NCI-H1694 treated with DMSO at 0.1 percent for 48 hours (cell line): ENCODE data around the gene PHACTR3.

ENCODE experiments used
- DNase-seq: peaks from one replicate; lab custom pipeline; 2025; lab: John Stamatoyannopoulos, UW

Gene PHACTR3

GRCh38 chr20:59697068-59697467, 92.7 kb downstream of the PHACTR3 start:
- no peak for DNase-seq

GRCh38 chr20:59698598-59698997, 94.3 kb downstream of the PHACTR3 start:
- DNase-seq: no peak

- DNase-seq: no peak
These were observed 96.9 kb downstream of the PHACTR3 start for GRCh38 chr20:59701236-59701635.

GRCh38 chr20:59703046-59703445, 98.7 kb downstream of the PHACTR3 start:
- DNase-seq: no peak

GRCh38 chr20:59705651-59706399, 101.5 kb downstream of the PHACTR3 start:
- DNase-seq: no peak

- no peak for DNase-seq
These were observed 102.0 kb downstream of the PHACTR3 start for GRCh38 chr20:59706400-59706693.

GRCh38 chr20:59708326-59708725, 104.0 kb downstream of the PHACTR3 start:
- no peak for DNase-seq

- DNase-seq: no peak
These were observed 105.3 kb downstream of the PHACTR3 start for GRCh38 chr20:59709636-59710035.

GRCh38 chr20:59718071-59718470, 113.7 kb downstream of the PHACTR3 start:
- DNase-seq: no peak

GRCh38 chr20:59718751-59719150, 114.4 kb downstream of the PHACTR3 start:
- DNase-seq: no peak

GRCh38 chr20:59720013-59720412, 115.7 kb downstream of the PHACTR3 start:
- no peak for DNase-seq

GRCh38 chr20:59721386-59721785, 117.0 kb downstream of the PHACTR3 start:
- DNase-seq: no peak

GRCh38 chr20:59723108-59723500, 118.8 kb downstream of the PHACTR3 start:
- DNase-seq: no peak

GRCh38 chr20:59723607-59724456, 119.5 kb downstream of the PHACTR3 start:
- no peak for DNase-seq

GRCh38 chr20:59724457-59725366, 120.4 kb downstream of the PHACTR3 start:
- no peak for DNase-seq

GRCh38 chr20:59725476-59726280, 121.3 kb downstream of the PHACTR3 start:
- no peak for DNase-seq

- no peak for DNase-seq
These were observed 121.9 kb downstream of the PHACTR3 start for GRCh38 chr20:59726281-59726595.

- no peak for DNase-seq
These were observed 124.5 kb downstream of the PHACTR3 start for GRCh38 chr20:59728722-59729430.

- no peak for DNase-seq
These were observed 125.2 kb downstream of the PHACTR3 start for GRCh38 chr20:59729506-59729905.

GRCh38 chr20:59730722-59731121, 126.4 kb downstream of the PHACTR3 start:
- DNase-seq: no peak

- DNase-seq: no peak
These were observed 127.0 kb downstream of the PHACTR3 start for GRCh38 chr20:59731376-59731775.
